Activated B cell treated with CpG ODN at 0.5 μM for 24 hours (primary cell): ENCODE measurements around the gene RBM44. TPM values are rescaled to one million over a fixed set of nuclear protein-coding genes. Genes with fewer than 3 reads are reported as not detected.

Experiments used
- ATAC-seq: fragments of 200-7000 bp; cut with Tn5 transposase; one replicate; pipeline ENCODE4 v1.10.0; 2021; ENCODE audit warnings: low read depth, mild to moderate bottlenecking, moderate library complexity
- CTCF ChIA-PET: fragments of 350-600 bp; sonication (Branson Sonifier 250); formaldehyde crosslinking; loops from one replicate; lab custom pipeline; 2021; ENCODE audit warnings: antibody characterized with exemption; lab: Charles Lee
- POLR2A ChIA-PET: fragments of 350-600 bp; sonication (Branson Sonifier 250); formaldehyde crosslinking; loops from one replicate; lab custom pipeline; 2021; ENCODE audit warnings: antibody characterized with exemption; lab: Charles Lee
- DNase-seq: peaks from one replicate; pipeline ENCODE4 v3.0.0; 2022
- H3K27ac Mint-ChIP-seq: one replicate; pipeline ENCODE4 v1.8.0; 2020; ENCODE audit warnings: mixed read lengths
- H3K27me3 Mint-ChIP-seq: one replicate; pipeline ENCODE4 v1.8.0; 2021; ENCODE audit warnings: mixed read lengths
- H3K36me3 Mint-ChIP-seq: one replicate; pipeline ENCODE4 v1.8.0; 2021; ENCODE audit warnings: low read depth, mixed read lengths
- H3K4me1 Mint-ChIP-seq: one replicate; pipeline ENCODE4 v1.8.0; 2021; ENCODE audit warnings: mixed read lengths
- H3K4me3 Mint-ChIP-seq: one replicate; pipeline ENCODE4 v1.8.0; 2020; ENCODE audit warnings: mild to moderate bottlenecking, mixed read lengths
- H3K9me3 Mint-ChIP-seq: one replicate; pipeline ENCODE4 v1.8.0; 2020; ENCODE audit warnings: mixed read lengths
- CTCF ChIP-seq: fragments of 200-600 bp; IDR thresholded peaks from one replicate; pipeline ENCODE4 v1.8.0; 2022; ENCODE audit warnings: antibody characterized with exemption, mild to moderate bottlenecking
- intact Hi-C: fragments of 100-400 bp; cut with micrococcal nuclease; formaldehyde crosslinking; loops from one replicate; pipeline ENCODE4 v1.15.1; 2024
- total RNA-seq: library from RNA; stranded (reverse); gene quantifications from 2 replicates; pipeline ENCODE4 v1.2.3, GENCODE V29; 2022

Gene RBM44
- total RNA-seq, 1 donor from 2014 or later, result 1.3 TPM

- no peak for DNase-seq
- intact Hi-C loops, result loop anchor here (1.0 to 10.0 kb wide), 7 partner anchors 40 to 926 kb away; partner anchors contain the start of gene ERFE
- ATAC-seq, result peak; percentile 73
These were observed 59.9 kb downstream of the RBM44 start for GRCh38 chr2:237858294-237859081.

GRCh38 chr2:237859082-237859433, 60.5 kb downstream of the RBM44 start:
- H3K4me1 Mint-ChIP-seq, result peaks cover 7% of the 10 kb centered on the region
- ChIA-PET POLR2A (no interaction called here), CTCF (interaction anchor here (0.7 to 1.8 kb wide), 7 partner anchors 40 to 404 kb away, joined by 3 to 19 read pairs (median 5); no protein-coding TSS in a partner anchor)
- peaks cover 47% of the 10 kb centered on the region for H3K27me3 Mint-ChIP-seq
- ATAC-seq (no peak), DNase-seq (no peak)
- no peak for TF ChIP-seq CTCF
- intact Hi-C loops, result loop anchor here (2.0 to 10.0 kb wide), 5 partner anchors 40 to 926 kb away; partner anchors contain the start of gene ERFE
- no peaks in the 10 kb centered on the region for H3K36me3 Mint-ChIP-seq
- no peaks in the 10 kb centered on the region for H3K9me3 Mint-ChIP-seq
- H3K27ac Mint-ChIP-seq, result no peak overlapping the region
- no peak overlapping the region for H3K4me3 Mint-ChIP-seq

More at GRCh38 chr2:237858294-237859081, 59.9 kb downstream of the RBM44 start:
- no peak for TF ChIP-seq CTCF
- Mint-ChIP-seq H3K4me1 (peaks cover 7% of the 10 kb centered on the region), H3K4me3 (peak overlapping the region; percentile 47), H3K27ac (no peak overlapping the region), H3K27me3 (peaks cover 45% of the 10 kb centered on the region), H3K36me3 (no peaks in the 10 kb centered on the region), H3K9me3 (no peaks in the 10 kb centered on the region)
- CTCF ChIA-PET, result interaction anchor here (0.6 to 1.8 kb wide), 9 partner anchors 40 to 405 kb away, joined by 3 to 19 read pairs (median 4); no protein-coding TSS in a partner anchor
- POLR2A ChIA-PET, result no interaction called here

DNA sequence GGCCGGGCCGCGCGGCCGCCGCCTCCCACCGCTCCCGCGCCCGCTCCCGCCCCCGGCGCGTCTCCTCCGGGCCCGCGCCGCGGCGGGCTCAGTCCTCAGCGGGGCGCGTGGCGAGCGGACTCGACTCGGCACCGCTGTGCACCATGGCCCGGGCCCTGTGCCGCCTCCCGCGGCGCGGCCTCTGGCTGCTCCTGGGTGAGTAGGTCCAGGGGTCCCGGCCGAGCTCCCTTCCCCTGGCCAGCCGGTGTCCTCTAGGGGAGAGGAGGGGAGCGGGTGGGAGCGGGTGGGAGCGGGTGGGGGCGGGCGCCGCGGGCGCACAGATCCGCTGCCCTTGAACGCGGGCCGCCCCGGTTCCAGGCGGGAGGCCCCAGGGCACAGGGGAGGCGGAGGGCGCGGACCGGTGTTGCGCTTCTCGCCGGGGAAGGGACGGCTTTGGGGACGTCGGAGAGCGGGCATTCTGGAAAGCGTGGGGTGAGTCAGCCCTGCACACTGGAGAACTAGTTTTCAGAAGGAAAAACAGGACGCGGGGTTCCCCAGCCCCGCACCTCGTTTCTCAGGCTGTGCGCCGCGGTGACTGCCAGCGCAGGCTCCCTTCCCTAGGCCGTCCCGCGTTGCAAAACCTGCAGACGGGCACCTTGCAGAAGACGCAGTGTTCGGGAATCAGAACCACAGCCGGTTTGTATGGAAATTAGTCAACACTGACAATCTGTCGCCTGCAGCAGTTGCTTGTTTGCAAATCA, 61.1 kb downstream of the RBM44 start, which contains the start of gene RAMP1:
TSS of gene RAMP1 (plus strand) at position 91 of the 740 bp plus-strand sequence. CDS start at position 144, 53 bp downstream.
- peaks cover 7% of the 10 kb centered on the region for H3K4me1 Mint-ChIP-seq
- intact Hi-C loops, result loop anchor here (2.0 to 10.0 kb wide), 5 partner anchors 39 to 925 kb away; partner anchors contain the start of gene ERFE
- peaks cover 49% of the 10 kb centered on the region for H3K27me3 Mint-ChIP-seq
- peak within 1 kb of the TSS; percentile 47 for H3K4me3 Mint-ChIP-seq
- H3K36me3 Mint-ChIP-seq, result no peaks in the 10 kb centered on the region
- H3K9me3 Mint-ChIP-seq, result no peaks in the 10 kb centered on the region
- CTCF ChIA-PET, result no interaction called here
- H3K27ac Mint-ChIP-seq, result no peak within 1 kb of the TSS
- ATAC-seq (no peak), DNase-seq (no peak)
- POLR2A ChIA-PET, result no interaction called here
- no peak for TF ChIP-seq CTCF

- POLR2A ChIA-PET, result no interaction called here
- intact Hi-C loops, result no loop called here
- TF ChIP-seq CTCF, result no peak
- H3K27ac Mint-ChIP-seq, result no peak overlapping the region
- no peaks in the 10 kb centered on the region for H3K36me3 Mint-ChIP-seq
- CTCF ChIA-PET, result interaction anchor here (1.3 to 1.5 kb wide), 3 partner anchors 38 to 404 kb away, joined by 3 to 4 read pairs (median 3); no protein-coding TSS in a partner anchor
- ATAC-seq, result no peak
- H3K27me3 Mint-ChIP-seq, result peaks cover 52% of the 10 kb centered on the region
- peaks cover 7% of the 10 kb centered on the region for H3K4me1 Mint-ChIP-seq
- H3K9me3 Mint-ChIP-seq, result no peaks in the 10 kb centered on the region
- no peak for DNase-seq
- no peak overlapping the region for H3K4me3 Mint-ChIP-seq
These were observed 61.8 kb downstream of the RBM44 start for GRCh38 chr2:237860273-237860935.
